NCI-H446 (cell line): ENCODE results near the gene EEA1.
"Not testable (repeated sequence)": the region's sequence is repeated elsewhere in the genome, so short reads cannot be mapped to it uniquely, and the experiment has no call there.

Experiments
- DNase-seq, 2 experiments: peaks; one replicate each; lab custom pipeline; 2025; lab: John Stamatoyannopoulos, UW

The EEA1 gene

GRCh38 chr12:92802906-92803305 is 126.2 kb downstream of the EEA1 start:
- no peak for DNase-seq

GRCh38 chr12:92796650-92797049 is 132.4 kb downstream of the EEA1 start:
- no peak for DNase-seq

- DNase-seq, result no peak
Measured at GRCh38 chr12:92794814-92795213, 134.3 kb downstream of the EEA1 start.

GRCh38 chr12:92794356-92794755 is 134.7 kb downstream of the EEA1 start:
- not testable (repeated sequence) for DNase-seq

- DNase-seq, result no peak
Measured at GRCh38 chr12:92786045-92786444, 143.1 kb downstream of the EEA1 start.

- DNase-seq, result no peak
Measured at GRCh38 chr12:92785563-92785950, 143.5 kb downstream of the EEA1 start.

GRCh38 chr12:92784797-92785562 is 144.1 kb downstream of the EEA1 start:
- peak; percentile 44 to 77 for DNase-seq

GRCh38 chr12:92784356-92784755 is 144.7 kb downstream of the EEA1 start:
- no peak for DNase-seq

- no peak for DNase-seq
Measured at GRCh38 chr12:92779902-92780301, 149.2 kb downstream of the EEA1 start.

GRCh38 chr12:92778525-92778924 is 150.6 kb downstream of the EEA1 start:
- DNase-seq, result peak; percentile 13 to 60

GRCh38 chr12:92775416-92775815 is 153.7 kb downstream of the EEA1 start:
- DNase-seq, result no peak

- no peak for DNase-seq
Measured at GRCh38 chr12:92771001-92771400, 158.1 kb downstream of the EEA1 start.

- no peak for DNase-seq
Measured at GRCh38 chr12:92769124-92769901, 159.8 kb downstream of the EEA1 start.

GRCh38 chr12:92765871-92766270 is 163.2 kb downstream of the EEA1 start:
- no peak for DNase-seq

- no peak for DNase-seq
Measured at GRCh38 chr12:92764831-92765230, 164.3 kb downstream of the EEA1 start.

- no peak for DNase-seq
Measured at GRCh38 chr12:92762773-92763172, 166.3 kb downstream of the EEA1 start.

GRCh38 chr12:92759634-92760268 is 169.3 kb downstream of the EEA1 start:
- DNase-seq, result no peak

GRCh38 chr12:92757597-92758121 is 171.4 kb downstream of the EEA1 start:
- peak in 1 of 2 experiments; percentile 23 for DNase-seq

GRCh38 chr12:92756898-92757596 is 172.0 kb downstream of the EEA1 start:
- no peak for DNase-seq

GRCh38 chr12:92753976-92754885 is 174.9 kb downstream of the EEA1 start:
- DNase-seq, result no peak

GRCh38 chr12:92749691-92750090 is 179.4 kb downstream of the EEA1 start:
- DNase-seq, result not testable (repeated sequence)
